Measurements from ENCODE around the gene CHGA. TPM values are rescaled to one million over a fixed set of nuclear protein-coding genes. Genes with fewer than 3 reads are reported as not detected.

Gene CHGA
- total and polyA plus RNA-seq, 4 donors, result 0.47 to 4.4 (median 0.82) TPM

GRCh38 chr14:92959189-92959531 lies 36.2 kb downstream of the CHGA start:
- ATAC-seq (ENCODE audit: insufficient read depth, low FRiP score) (no peak), DNase-seq (peak; percentile 32 to 50 (median 38))
- H3K36me3 ChIP-seq (ENCODE audit: control insufficient read depth in 4 of 4, insufficient read depth in 4 of 4, low read length in 4 of 4), result peaks cover 0 to 60% (median 6%) of the 10 kb centered on the region in 4 donors

GRCh38 chr14:92959761-92960680 lies 37.1 kb downstream of the CHGA start:
- H3K36me3 ChIP-seq (ENCODE audit: control insufficient read depth in 4 of 4, insufficient read depth in 4 of 4, low read length in 4 of 4), result peaks cover 0 to 58% (median 6%) of the 10 kb centered on the region in 4 donors
- no peak overlapping the region for H3K27ac ChIP-seq (ENCODE audit: low read depth in 1 of 2, low read length in 1 of 2)
- H3K4me3 ChIP-seq, result no peak overlapping the region
- no peak for TF ChIP-seq CTCF (IDR thresholded peaks at IDR 0.05; ENCODE audit: control extremely low read depth, extremely low read depth)
- no peaks in the 10 kb centered on the region for H3K9me3 ChIP-seq (ENCODE audit: control insufficient read depth in 4 of 4, insufficient read depth in 3 of 4, low read length in 3 of 4)
- DNase-seq (no peak), ATAC-seq (ENCODE audit: insufficient read depth, low FRiP score) (no peak)
- 86 to 90% methylated on average over 30 of the region's 30 CpGs for WGBS, 2 donors
- no peaks in the 10 kb centered on the region for H3K27me3 ChIP-seq (ENCODE audit: control insufficient read depth in 3 of 3, insufficient read depth in 3 of 3, low read length in 2 of 3)
- peaks cover 0 to 16% (median 8%) of the 10 kb centered on the region in 5 donors for H3K4me1 ChIP-seq (ENCODE audit: control insufficient read depth in 5 of 5, insufficient read depth in 5 of 5, low read length in 5 of 5)
- H3K9ac ChIP-seq (ENCODE audit: insufficient read depth in 1 of 2, low read length in 2 of 2), result no peak overlapping the region

More at GRCh38 chr14:92959189-92959531, 36.2 kb downstream of the CHGA start:
- no peak overlapping the region for H3K9ac ChIP-seq (ENCODE audit: insufficient read depth in 1 of 2, low read length in 2 of 2)
- no peak overlapping the region for H3K4me3 ChIP-seq
- peaks cover 0 to 15% (median under 1%) of the 10 kb centered on the region in 5 donors for H3K4me1 ChIP-seq (ENCODE audit: control insufficient read depth in 5 of 5, insufficient read depth in 5 of 5, low read length in 5 of 5)
- no peak for TF ChIP-seq CTCF (IDR thresholded peaks at IDR 0.05; ENCODE audit: control extremely low read depth, extremely low read depth)
- WGBS, 2 donors, result 88% methylated on average over 10 of the region's 10 CpGs
- no peaks in the 10 kb centered on the region for H3K9me3 ChIP-seq (ENCODE audit: control insufficient read depth in 4 of 4, insufficient read depth in 3 of 4, low read length in 3 of 4)
- H3K27me3 ChIP-seq (ENCODE audit: control insufficient read depth in 3 of 3, insufficient read depth in 3 of 3, low read length in 2 of 3), result no peaks in the 10 kb centered on the region
- H3K27ac ChIP-seq (ENCODE audit: low read depth in 1 of 2, low read length in 1 of 2), result no peak overlapping the region

GRCh38 chr14:92960706-92961566 lies 38.0 kb downstream of the CHGA start:
- Histone ChIP-seq H3K9ac (ENCODE audit: insufficient read depth in 1 of 2, low read length in 2 of 2) (no peak overlapping the region), H3K27me3 (ENCODE audit: control insufficient read depth in 3 of 3, insufficient read depth in 3 of 3, low read length in 2 of 3) (no peaks in the 10 kb centered on the region), H3K4me1 (ENCODE audit: control insufficient read depth in 5 of 5, insufficient read depth in 5 of 5, low read length in 5 of 5) (peaks cover 0 to 16% (median 8%) of the 10 kb centered on the region in 5 donors), H3K4me3 (no peak overlapping the region), H3K36me3 (ENCODE audit: control insufficient read depth in 4 of 4, insufficient read depth in 4 of 4, low read length in 4 of 4) (peaks cover 0 to 54% (median 6%) of the 10 kb centered on the region in 4 donors), H3K27ac (ENCODE audit: low read depth in 1 of 2, low read length in 1 of 2) (no peak overlapping the region), H3K9me3 (ENCODE audit: control insufficient read depth in 4 of 4, insufficient read depth in 3 of 4, low read length in 3 of 4) (no peaks in the 10 kb centered on the region)
- WGBS, 2 donors, result 92 to 93% methylated on average over 18 of the region's 18 CpGs
- TF ChIP-seq CTCF (IDR thresholded peaks at IDR 0.05; ENCODE audit: control extremely low read depth, extremely low read depth), result no peak
- no peak for DNase-seq
- ATAC-seq (ENCODE audit: insufficient read depth, low FRiP score), result no peak
